Smooth muscle cell (in vitro differentiated cells): ENCODE results near the gene TEX52. TPM values are rescaled to one million over a fixed set of nuclear protein-coding genes. Genes with fewer than 3 reads are reported as not detected.

ENCODE experiments used
- DNase-seq: peaks from one replicate; lab custom pipeline; 2025; ENCODE audit not compliant: unreplicated experiment; lab: John Stamatoyannopoulos, UW
- H2AFZ ChIP-seq: fragments of 200-600 bp; sonication (generic); 2 replicates; pipeline ENCODE4 v1.6.0; 2016; ENCODE audit warnings: antibody characterized with exemption, low read depth, mild to moderate bottlenecking
- H3F3A ChIP-seq: fragments of 200-600 bp; sonication (generic); 2 replicates; pipeline ENCODE4 v1.6.0; 2017; ENCODE audit warnings: antibody characterized with exemption, low read depth
- H3K27ac ChIP-seq: fragments of 200-600 bp; sonication (generic); 2 replicates; pipeline ENCODE4 v1.5.1; 2016; ENCODE audit warnings: low read depth, mild to moderate bottlenecking
- H3K27me3 ChIP-seq: fragments of 200-600 bp; sonication (generic); 2 replicates; pipeline ENCODE4 v1.6.1; 2016; ENCODE audit warnings: low read depth, mild to moderate bottlenecking
- H3K36me3 ChIP-seq: fragments of 200-600 bp; sonication (generic); 2 replicates; pipeline ENCODE4 v1.5.1; 2016; ENCODE audit warnings: low read depth
- H3K4me1 ChIP-seq: fragments of 200-600 bp; sonication (generic); 2 replicates; pipeline ENCODE4 v1.5.1; 2016; ENCODE audit warnings: low read depth
- H3K4me2 ChIP-seq: fragments of 200-600 bp; sonication (generic); 2 replicates; pipeline ENCODE4 v1.6.0; 2016; ENCODE audit warnings: mild to moderate bottlenecking
- H3K4me3 ChIP-seq: fragments of 200-600 bp; sonication (generic); 2 replicates; pipeline ENCODE4 v1.5.1; 2016; ENCODE audit warnings: mild to moderate bottlenecking
- H3K79me2 ChIP-seq: fragments of 200-600 bp; sonication (generic); 2 replicates; pipeline ENCODE4 v1.6.0; 2016; ENCODE audit warnings: low read depth, mild to moderate bottlenecking
- H3K9ac ChIP-seq: fragments of 200-600 bp; sonication (generic); 2 replicates; pipeline ENCODE4 v1.6.0; 2016; ENCODE audit warnings: low read depth
- H3K9me3 ChIP-seq: fragments of 200-600 bp; sonication (generic); replicated peaks from 2 replicates; pipeline ENCODE4 v1.5.1; 2016; ENCODE audit warnings: low read depth
- H4K20me1 ChIP-seq: fragments of 200-600 bp; sonication (generic); 2 replicates; pipeline ENCODE4 v1.6.0; 2016; ENCODE audit warnings: low read depth
- CTCF ChIP-seq: fragments of 200-600 bp; sonication (generic); IDR thresholded peaks from 2 replicates; pipeline ENCODE4 v1.5.1; 2017; ENCODE audit warnings: borderline replicate concordance, mild to moderate bottlenecking, antibody characterized with exemption; ENCODE audit not compliant: insufficient read depth, poor library complexity, severe bottlenecking
- WGBS: methylation state at CpG from one replicate; pipeline ENCODE4 v1.1.7; 2016; ENCODE audit warnings: low lambda C conversion rate; 5-methylcytosine and 5-hydroxymethylcytosine counted together
- polyA plus RNA-seq: library from polyadenylated mRNA; unstranded; fragments of >200 nt; fragmentation: Nextera tagmentation; extraction: Ambion mirVana; gene quantifications from 2 replicates; pipeline ENCODE4 v1.2.1, GENCODE V29; 2016
- total RNA-seq: library from RNA; depleted of rRNA; stranded (reverse); fragments of >200 nt; gene quantifications from 2 replicates; pipeline ENCODE4 v1.2.3, GENCODE V29; 2014

TEX52 gene
- total and polyA plus RNA-seq, 2 experiments from 2014 or later = 0.14 TPM; not detected in 1

- 2% methylated on average over 71 of the region's 83 CpGs for WGBS
These were observed 33.8 kb upstream of the TEX52 start, which contains the start of gene TULP3 for GRCh38 chr12:2890388-2891239. TULP3 (plus strand) TSS chr12:2890891; CDS start chr12:2890948, 57 bp downstream.

GRCh38 chr12:2890001-2890387 lies 33.2 kb upstream of the TEX52 start:
- Histone ChIP-seq H3K36me3 (no peaks in the 10 kb centered on the region), H3K4me3 (peak overlapping the region; percentile 74), H4K20me1 (peaks cover 34% of the 10 kb centered on the region), H2AFZ (peak overlapping the region; percentile 87), H3K4me2 (peak overlapping the region; percentile 83), H3F3A (peaks cover 4% of the 10 kb centered on the region), H3K4me1 (peaks cover 17% of the 10 kb centered on the region), H3K27me3 (no peaks in the 10 kb centered on the region), H3K9ac (peak overlapping the region; percentile 77), H3K79me2 (peaks cover 32% of the 10 kb centered on the region), H3K9me3 (no peaks in the 10 kb centered on the region), H3K27ac (peak overlapping the region; percentile 59)
- 71% methylated on average over 10 of the region's 10 CpGs for WGBS
- DNase-seq = no peak
- TF ChIP-seq CTCF = no peak

More at GRCh38 chr12:2890388-2891239, 33.8 kb upstream of the TEX52 start, which contains the start of gene TULP3:
- H3K79me2 ChIP-seq = peaks cover 38% of the 10 kb centered on the region
- H3K27me3 ChIP-seq = no peaks in the 10 kb centered on the region
- peaks cover 40% of the 10 kb centered on the region for H4K20me1 ChIP-seq
- peak within 1 kb of the TSS; percentile 85 for H3K27ac ChIP-seq
- peaks cover 4% of the 10 kb centered on the region for H3F3A ChIP-seq
- peaks cover 19% of the 10 kb centered on the region for H3K4me1 ChIP-seq
- peak within 1 kb of the TSS; percentile 87 for H2AFZ ChIP-seq
- no peaks in the 10 kb centered on the region for H3K36me3 ChIP-seq
- H3K9me3 ChIP-seq = no peaks in the 10 kb centered on the region
- TF ChIP-seq CTCF = no peak
- H3K9ac ChIP-seq = peak within 1 kb of the TSS; percentile 86
- peak; percentile 96 for DNase-seq
- peak within 1 kb of the TSS; percentile 74 for H3K4me3 ChIP-seq
- peak within 1 kb of the TSS; percentile 83 for H3K4me2 ChIP-seq

DNA sequence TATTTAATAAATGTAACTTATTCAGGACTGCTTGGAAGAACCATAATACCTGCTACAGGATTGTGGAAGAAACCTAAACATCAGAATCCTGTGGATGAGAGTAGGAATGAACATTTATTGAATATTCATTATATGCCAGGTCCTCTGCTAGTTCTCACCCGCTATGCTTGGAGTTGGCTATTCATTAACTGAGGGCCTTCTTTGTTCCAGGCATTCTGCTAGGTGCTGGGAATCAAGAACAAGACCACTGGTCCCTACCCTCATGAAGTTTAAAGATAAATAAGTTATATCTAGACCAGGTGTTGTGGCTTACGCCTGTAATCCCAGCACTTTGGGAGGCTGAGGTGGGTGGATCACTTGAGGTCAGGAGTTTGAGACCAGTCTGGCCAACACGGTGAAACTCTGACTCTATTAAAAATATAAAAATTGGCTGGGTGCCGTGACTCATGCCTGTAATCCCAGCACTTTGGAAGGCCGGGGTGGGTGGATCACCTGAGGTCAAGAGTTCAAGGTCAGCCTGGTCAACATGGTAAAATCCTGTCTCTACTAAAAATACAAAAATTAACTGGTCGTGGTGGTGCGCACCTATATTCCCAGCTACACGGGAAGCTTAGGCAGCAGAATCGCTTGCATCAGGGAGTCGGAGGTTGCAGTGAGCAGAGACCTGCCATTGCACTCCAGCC lies 30.1 kb upstream of the TEX52 start:
- WGBS = 95% methylated on average over 10 of the region's 10 CpGs
- H3K79me2 ChIP-seq = peaks cover 15% of the 10 kb centered on the region
- TF ChIP-seq CTCF = no peak
- no peak overlapping the region for H3K4me2 ChIP-seq
- H4K20me1 ChIP-seq = peaks cover 3% of the 10 kb centered on the region
- peaks cover 4% of the 10 kb centered on the region for H3F3A ChIP-seq
- H3K36me3 ChIP-seq = no peaks in the 10 kb centered on the region
- no peaks in the 10 kb centered on the region for H3K27me3 ChIP-seq
- no peaks in the 10 kb centered on the region for H3K9me3 ChIP-seq
- H3K4me1 ChIP-seq = peaks cover 4% of the 10 kb centered on the region
- no peak overlapping the region for H2AFZ ChIP-seq
- no peak overlapping the region for H3K4me3 ChIP-seq
- DNase-seq = no peak
- H3K9ac ChIP-seq = no peak overlapping the region
- H3K27ac ChIP-seq = no peak overlapping the region
